Measurements from ENCODE around the gene HIKESHI.
A peak's percentile ranks its signal among the peaks of the same experiment; 100 is the strongest.
"Not testable (repeated sequence)": the region's sequence is repeated elsewhere in the genome, so short reads cannot be mapped to it uniquely, and the experiment has no call there.

The HIKESHI gene

DNA sequence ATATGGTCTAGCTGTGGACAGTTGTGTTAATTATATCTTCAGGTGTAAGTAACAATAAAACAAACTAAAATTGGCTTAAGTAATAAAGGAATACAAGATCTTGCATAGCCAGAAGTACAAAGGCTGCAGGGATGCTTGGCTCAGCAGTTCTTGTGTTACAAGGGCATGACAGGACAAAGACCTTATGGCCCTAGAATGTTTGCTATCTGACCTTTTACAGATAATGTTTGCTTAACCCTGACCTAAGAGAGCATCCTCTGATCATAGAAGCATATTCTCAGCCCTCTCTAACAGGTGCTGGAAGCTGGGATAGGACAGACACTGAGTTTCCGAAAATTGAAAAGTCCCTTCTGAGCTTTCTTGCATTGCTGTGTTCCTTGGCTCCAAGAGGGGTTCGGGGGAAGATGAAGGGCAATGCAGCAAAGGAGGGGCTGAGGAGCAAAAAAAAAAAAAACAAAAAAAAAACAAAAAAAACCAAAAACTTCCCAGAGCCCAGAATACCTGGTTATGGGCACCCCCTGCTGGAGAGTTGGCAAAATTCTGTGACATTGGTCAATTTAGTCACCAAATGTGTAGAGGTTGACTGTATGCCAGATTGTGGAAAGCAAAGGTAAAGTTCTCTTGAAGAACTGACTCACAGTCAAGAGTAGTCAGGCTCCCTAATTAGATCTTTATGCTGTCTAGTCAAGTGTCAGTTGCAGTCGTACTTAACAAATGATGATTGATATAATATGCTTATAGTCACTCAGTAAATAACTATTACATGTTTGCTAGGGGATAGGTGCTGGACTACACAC is 10.4 kb upstream of the HIKESHI start:
- H3K27me3 ChIP-seq, result no peaks in the 10 kb centered on the region
- H3K4me1 ChIP-seq, result no peaks in the 10 kb centered on the region
- no peaks in the 10 kb centered on the region for H3K9me3 ChIP-seq
- H3K4me3 ChIP-seq (ENCODE audit: low read depth, low read length), result no peak overlapping the region
- H3K36me3 ChIP-seq, result no peaks in the 10 kb centered on the region
- peak; percentile 83 for TF ChIP-seq CTCF (IDR thresholded peaks at IDR 0.05; ENCODE audit: low read depth, low read length)
- DNase-seq, result peak; percentile 60

DNA sequence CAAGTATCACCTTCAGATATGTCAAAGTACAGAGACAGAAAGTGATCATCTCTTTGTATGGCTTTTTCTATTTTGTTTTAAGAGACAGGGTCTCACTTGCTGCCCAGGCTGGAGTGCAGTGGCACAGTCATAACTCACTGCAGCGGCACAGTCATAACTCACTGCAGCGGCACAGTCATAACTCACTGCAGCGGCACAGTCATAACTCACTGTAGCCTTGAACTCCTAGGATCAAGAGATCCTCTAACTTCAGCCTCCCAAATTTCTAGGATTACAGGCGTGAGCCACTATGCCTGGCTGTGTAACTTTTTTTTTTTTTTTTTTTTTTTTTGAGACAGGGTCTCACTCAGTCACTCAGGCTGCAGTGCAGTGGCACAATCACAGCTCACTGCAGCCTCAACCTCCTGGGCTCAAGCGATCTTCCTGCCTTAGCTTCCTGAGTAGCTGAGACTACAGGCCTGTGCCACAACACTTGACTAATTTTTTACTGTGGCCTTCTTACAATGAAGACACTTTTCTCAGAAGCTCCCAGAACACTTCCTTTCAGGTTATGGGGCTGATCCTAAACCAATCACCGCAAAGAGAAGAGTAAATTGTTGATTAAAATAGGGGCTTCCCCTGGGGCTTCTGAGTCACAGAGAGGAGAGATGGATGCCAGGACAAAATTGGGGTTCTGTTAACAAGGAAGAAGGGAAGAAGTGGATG is 9.0 kb upstream of the HIKESHI start:
- no peaks in the 10 kb centered on the region for H3K9me3 ChIP-seq
- H3K4me3 ChIP-seq (ENCODE audit: low read depth, low read length), result no peak overlapping the region
- no peaks in the 10 kb centered on the region for H3K36me3 ChIP-seq
- no peaks in the 10 kb centered on the region for H3K4me1 ChIP-seq
- no peak for DNase-seq
- no peak for TF ChIP-seq CTCF (IDR thresholded peaks at IDR 0.05; ENCODE audit: low read depth, low read length)
- H3K27me3 ChIP-seq, result no peaks in the 10 kb centered on the region

- Histone ChIP-seq H3K4me3 (ENCODE audit: low read depth, low read length) (no peak overlapping the region), H3K9me3 (no peaks in the 10 kb centered on the region), H3K27me3 (no peaks in the 10 kb centered on the region), H3K36me3 (no peaks in the 10 kb centered on the region), H3K4me1 (no peaks in the 10 kb centered on the region)
- TF ChIP-seq CTCF (IDR thresholded peaks at IDR 0.05; ENCODE audit: low read depth, low read length), result no peak
- no peak for DNase-seq
Measured at GRCh38 chr11:86294026-86294425, 8.0 kb upstream of the HIKESHI start.

GRCh38 chr11:86301742-86302091 is 323 bp upstream of the HIKESHI start:
- no peak for DNase-seq
- no peak for TF ChIP-seq CTCF (IDR thresholded peaks at IDR 0.05; ENCODE audit: low read depth, low read length)
- Histone ChIP-seq H3K9me3 (no peaks in the 10 kb centered on the region), H3K36me3 (no peaks in the 10 kb centered on the region), H3K4me1 (no peaks in the 10 kb centered on the region; the same call in 1 of the 2 replicates), H3K27me3 (no peaks in the 10 kb centered on the region), H3K4me3 (ENCODE audit: low read depth, low read length) (peak overlapping the region; percentile 98)

DNA sequence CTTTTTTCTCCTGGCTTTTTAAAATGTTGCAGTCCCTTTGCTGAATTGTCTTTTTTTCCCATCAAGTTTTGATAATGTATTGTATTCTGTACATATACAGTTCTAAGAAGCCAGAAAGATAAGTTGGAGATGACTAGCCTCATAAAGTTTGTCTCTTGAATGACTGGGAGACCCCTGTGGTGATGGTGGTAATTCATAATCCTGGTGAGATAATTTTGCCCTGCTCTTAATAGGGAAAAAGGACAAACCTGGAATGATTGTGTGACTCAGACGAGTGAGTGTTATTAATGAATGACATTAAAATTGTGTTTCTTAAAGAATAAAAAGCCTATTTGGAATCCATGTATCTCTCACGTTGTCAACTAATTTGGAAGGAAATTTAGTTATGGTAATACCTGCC is 1.2 kb downstream of the HIKESHI start:
- H3K4me3 ChIP-seq (ENCODE audit: low read depth, low read length), result peak overlapping the region; percentile 98
- H3K36me3 ChIP-seq, result no peaks in the 10 kb centered on the region
- H3K9me3 ChIP-seq, result no peaks in the 10 kb centered on the region
- DNase-seq, result no peak
- no peaks in the 10 kb centered on the region; the same call in 1 of the 2 replicates for H3K4me1 ChIP-seq
- no peak for TF ChIP-seq CTCF (IDR thresholded peaks at IDR 0.05; ENCODE audit: low read depth, low read length)
- no peaks in the 10 kb centered on the region for H3K27me3 ChIP-seq

DNA sequence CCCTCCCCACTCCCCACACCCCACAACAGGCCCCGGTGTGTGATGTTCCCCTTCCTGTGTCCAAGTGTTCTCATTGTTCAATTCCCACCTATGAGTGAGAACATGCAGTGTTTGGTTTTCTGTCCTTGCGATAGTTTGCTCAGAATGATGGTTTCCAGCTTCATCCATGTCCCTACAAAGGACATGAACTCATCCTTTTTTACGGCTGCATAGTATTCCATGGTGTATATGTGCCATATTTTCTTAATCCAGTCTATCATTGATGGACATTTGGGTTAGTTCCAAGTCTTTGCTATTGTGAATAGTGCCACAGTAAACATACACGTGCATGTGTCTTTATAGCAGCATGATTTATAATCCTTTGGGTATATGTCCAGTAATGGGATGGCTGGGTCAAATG is 6.7 kb downstream of the HIKESHI start:
- H3K27me3 ChIP-seq; H3K36me3 ChIP-seq; H3K4me1 ChIP-seq; H3K4me3 ChIP-seq (ENCODE audit: low read depth, low read length); H3K9me3 ChIP-seq; DNase-seq: not testable (repeated sequence)
